Liver (tissue), 9 donors: ENCODE measurements around the gene EIF3L. TPM values are rescaled to one million over a fixed set of nuclear protein-coding genes. Genes with fewer than 3 reads are reported as not detected.

Source experiments
- DNase-seq: peaks from one replicate; pipeline ENCODE4 v3.0.0-alpha.2; 2017; ENCODE audit warnings: low spot score
- H3K27ac ChIP-seq, 2 donors: one replicate each; pipeline ENCODE4 v1.7.0; 2013; ENCODE audit warnings: inconsistent platforms in 2 of 2, low read length in 2 of 2, control low read depth in 1 of 2, low read depth in 1 of 2, mild to moderate bottlenecking in 1 of 2
- H3K27me3 ChIP-seq, 4 donors: one replicate each; pipeline versions ENCODE4 v1.6.1 to v1.7.0; 2013; ENCODE audit warnings: low read length in 3 of 4, inconsistent platforms in 1 of 4, mild to moderate bottlenecking in 1 of 4, moderate library complexity in 1 of 4; ENCODE audit not compliant: control insufficient read depth in 4 of 4, insufficient read depth in 4 of 4
- H3K36me3 ChIP-seq, 4 donors: one replicate each; pipeline versions ENCODE4 v1.6.1 to v1.7.0; 2013; ENCODE audit warnings: low read length in 3 of 4, mild to moderate bottlenecking in 3 of 4, low read depth in 1 of 4, moderate library complexity in 1 of 4; ENCODE audit not compliant: control insufficient read depth in 4 of 4, insufficient read depth in 3 of 4
- H3K4me1 ChIP-seq, 4 donors: one replicate each; pipeline versions ENCODE4 v1.6.1 to v1.7.0; 2013; ENCODE audit warnings: low read length in 3 of 4, mild to moderate bottlenecking in 3 of 4, moderate library complexity in 1 of 4; ENCODE audit not compliant: control insufficient read depth in 4 of 4, insufficient read depth in 4 of 4
- H3K4me3 ChIP-seq, 3 donors: one replicate each; pipeline versions ENCODE4 v1.6.1 to v1.7.0; 2013; ENCODE audit warnings: low read length in 3 of 3, control low read depth in 1 of 3, low read depth in 1 of 3, mild to moderate bottlenecking in 1 of 3
- H3K9ac ChIP-seq, 2 donors: one replicate each; pipeline ENCODE4 v1.7.0; 2013; ENCODE audit warnings: low read length in 2 of 2, mild to moderate bottlenecking in 2 of 2, moderate library complexity in 2 of 2, control low read depth in 1 of 2, low read depth in 1 of 2
- H3K9me3 ChIP-seq, 4 donors: one replicate each; pipeline versions ENCODE4 v1.6.1 to v1.7.0; 2013; ENCODE audit warnings: low read length in 3 of 4; ENCODE audit not compliant: control insufficient read depth in 4 of 4
- EGR1 ChIP-seq, 2 donors: IDR thresholded peaks; 2 replicates each; pipeline ENCODE4 v1.6.1; 2016 to 2018; ENCODE audit warnings: antibody characterized with exemption in 2 of 2, low read depth in 2 of 2
- FOXA1 ChIP-seq: IDR thresholded peaks from 2 replicates; pipeline ENCODE4 v1.6.1; 2016; ENCODE audit warnings: antibody characterized with exemption
- FOXA2 ChIP-seq: IDR thresholded peaks from 2 replicates; pipeline ENCODE4 v1.6.1; 2016; ENCODE audit warnings: antibody characterized with exemption
- GABPA ChIP-seq, 2 donors: IDR thresholded peaks in 1 of 2; conservative IDR thresholded peaks in 1 of 2; 2 replicates each; pipeline ENCODE4 v1.6.1; 2016; ENCODE audit warnings: antibody characterized with exemption in 2 of 2, mild to moderate bottlenecking in 1 of 2, moderate library complexity in 1 of 2
- HNF4A ChIP-seq, 2 donors: conservative IDR thresholded peaks; 2 replicates each; pipeline ENCODE4 v1.6.1; 2016; ENCODE audit warnings: antibody characterized with exemption in 2 of 2, mild to moderate bottlenecking in 2 of 2
- HNF4G ChIP-seq: IDR thresholded peaks from 2 replicates; pipeline ENCODE4 v1.6.1; 2016; ENCODE audit warnings: antibody characterized with exemption
- JUND ChIP-seq, 2 donors: IDR thresholded peaks; 2 replicates each; pipeline ENCODE4 v1.6.1; 2016; ENCODE audit warnings: antibody characterized with exemption in 2 of 2
- MAX ChIP-seq: IDR thresholded peaks from 2 replicates; pipeline ENCODE4 v1.6.1; 2016; ENCODE audit warnings: antibody characterized with exemption
- NR2F2 ChIP-seq: IDR thresholded peaks from 2 replicates; pipeline ENCODE4 v1.6.1; 2016; ENCODE audit warnings: antibody characterized with exemption
- RAD21 ChIP-seq, 2 donors: IDR thresholded peaks; 2 replicates each; pipeline ENCODE4 v1.6.1; 2016; ENCODE audit warnings: antibody characterized with exemption in 2 of 2, mild to moderate bottlenecking in 2 of 2
- REST ChIP-seq: IDR thresholded peaks from 2 replicates; pipeline ENCODE4 v1.6.1; 2016; ENCODE audit warnings: antibody characterized with exemption, mild to moderate bottlenecking
- RXRA ChIP-seq, 2 donors: IDR thresholded peaks; 2 replicates each; pipeline ENCODE4 v1.6.1; 2017 to 2018; ENCODE audit warnings: antibody characterized with exemption in 2 of 2, mild to moderate bottlenecking in 1 of 2
- SP1 ChIP-seq: IDR thresholded peaks from 2 replicates; pipeline ENCODE4 v1.6.1; 2018; ENCODE audit warnings: antibody characterized with exemption, mild to moderate bottlenecking
- TAF1 ChIP-seq: conservative IDR thresholded peaks from 2 replicates; pipeline ENCODE4 v1.6.1; 2016; ENCODE audit warnings: antibody characterized with exemption, mild to moderate bottlenecking
- YY1 ChIP-seq: IDR thresholded peaks from 2 replicates; pipeline ENCODE4 v1.6.1; 2016; ENCODE audit warnings: antibody characterized with exemption, mild to moderate bottlenecking
- WGBS: extraction: QIAGEN DNeasy Blood & Tissue Kit; methylation state at CpG from one replicate; pipeline ENCODE4 v1.1.7; 2013; 5-methylcytosine and 5-hydroxymethylcytosine counted together
- polyA plus RNA-seq, 2 donors: library from polyadenylated mRNA; stranded (reverse) in 1 of 2; unstranded in 1 of 2; fragments of 200-250 nt in 1 of 2; fragments of >200 nt in 1 of 2; fragmentation: Nextera tagmentation in 1 of 2; extraction: Ambion mirVana in 1 of 2; gene quantifications; one replicate each; pipeline versions ENCODE4 v1.2.1 to v1.2.3, GENCODE V29; 2013 to 2015
- total RNA-seq, 2 donors: library from RNA; depleted of rRNA; stranded (reverse); fragments of >200 nt; gene quantifications; one replicate each; pipeline ENCODE4 v1.2.3, GENCODE V29; 2014
- TF ChIP-seq, protein P1 (sequence below): fragments of 150-350 bp; IDR thresholded peaks from 2 replicates; pipeline ENCODE4 v1.5.1; 2017; ENCODE audit warnings: improper control_type of control experiment, low read depth, low read length; ENCODE audit not compliant: missing input control
- TF ChIP-seq, protein P2 (sequence below): IDR thresholded peaks from 2 replicates; pipeline ENCODE4 v1.6.1; 2016; ENCODE audit warnings: antibody characterized with exemption
- TF ChIP-seq, protein P3 (sequence below): IDR thresholded peaks from 2 replicates; pipeline ENCODE4 v1.6.1; 2016; ENCODE audit warnings: antibody characterized with exemption
- donor health status: healthy.
- donor health status: healthy.
- donor health status: healthy.
- donor health status: healthy.
- donor health status: healthy.

EIF3L gene
- total and polyA plus RNA-seq, 4 donors = 103 to 217 (median 111) TPM

- TF ChIP-seq HNF4G (no peak), EGR1 (IDR thresholded peaks at IDR 0.05; ENCODE audit: low read depth in 2 of 2) (no peak), JUND (IDR thresholded peaks at IDR 0.05) (no peak), FOXA1 (no peak)
- TF ChIP-seq, protein P1, sequence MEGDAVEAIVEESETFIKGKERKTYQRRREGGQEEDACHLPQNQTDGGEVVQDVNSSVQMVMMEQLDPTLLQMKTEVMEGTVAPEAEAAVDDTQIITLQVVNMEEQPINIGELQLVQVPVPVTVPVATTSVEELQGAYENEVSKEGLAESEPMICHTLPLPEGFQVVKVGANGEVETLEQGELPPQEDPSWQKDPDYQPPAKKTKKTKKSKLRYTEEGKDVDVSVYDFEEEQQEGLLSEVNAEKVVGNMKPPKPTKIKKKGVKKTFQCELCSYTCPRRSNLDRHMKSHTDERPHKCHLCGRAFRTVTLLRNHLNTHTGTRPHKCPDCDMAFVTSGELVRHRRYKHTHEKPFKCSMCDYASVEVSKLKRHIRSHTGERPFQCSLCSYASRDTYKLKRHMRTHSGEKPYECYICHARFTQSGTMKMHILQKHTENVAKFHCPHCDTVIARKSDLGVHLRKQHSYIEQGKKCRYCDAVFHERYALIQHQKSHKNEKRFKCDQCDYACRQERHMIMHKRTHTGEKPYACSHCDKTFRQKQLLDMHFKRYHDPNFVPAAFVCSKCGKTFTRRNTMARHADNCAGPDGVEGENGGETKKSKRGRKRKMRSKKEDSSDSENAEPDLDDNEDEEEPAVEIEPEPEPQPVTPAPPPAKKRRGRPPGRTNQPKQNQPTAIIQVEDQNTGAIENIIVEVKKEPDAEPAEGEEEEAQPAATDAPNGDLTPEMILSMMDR = no peak
Observed at GRCh38 chr22:37922191-37922590, 73.0 kb downstream of the EIF3L start (continued).

DNA sequence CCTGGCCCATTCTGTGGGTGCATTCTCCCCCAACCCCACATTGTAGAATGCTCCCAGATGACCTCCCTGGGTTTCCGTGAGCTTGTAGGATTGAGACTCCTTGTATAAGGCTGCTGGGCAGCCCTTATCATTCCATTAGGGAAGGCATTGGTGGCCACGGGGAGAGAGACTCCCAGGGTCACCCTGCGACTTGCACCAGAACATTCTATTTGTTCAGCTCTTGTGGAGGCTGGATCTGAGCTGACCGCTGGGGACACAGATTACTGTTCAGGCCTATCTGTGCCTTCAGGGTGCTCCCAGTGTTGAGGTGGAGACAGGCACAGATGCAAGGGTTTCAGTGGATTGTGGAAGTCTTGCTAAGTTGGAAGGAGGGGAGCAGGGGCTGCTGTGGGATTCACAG is 74.7 kb downstream of the EIF3L start:
- H3K4me1 ChIP-seq = peaks cover 0 to under 1% (median 0%) of the 10 kb centered on the region in 4 donors

More for the DNA sequence above, 74.7 kb downstream of the EIF3L start:
- no peak for DNase-seq
- TF ChIP-seq RAD21 (IDR thresholded peaks at IDR 0.05) (no peak), GABPA (IDR thresholded peaks at IDR 0.05 in 1 of 2, conservative IDR thresholded peaks at IDR 0.05 in 1 of 2) (no peak), SP1 (no peak), FOXA2 (no peak), TAF1 (no peak), NR2F2 (no peak), HNF4G (no peak), YY1 (no peak), REST (no peak), MAX (no peak), JUND (IDR thresholded peaks at IDR 0.05) (no peak), FOXA1 (no peak), EGR1 (IDR thresholded peaks at IDR 0.05; ENCODE audit: low read depth in 2 of 2) (no peak), HNF4A (conservative IDR thresholded peaks at IDR 0.05) (no peak), RXRA (IDR thresholded peaks at IDR 0.05) (no peak)
- TF ChIP-seq, protein P2, sequence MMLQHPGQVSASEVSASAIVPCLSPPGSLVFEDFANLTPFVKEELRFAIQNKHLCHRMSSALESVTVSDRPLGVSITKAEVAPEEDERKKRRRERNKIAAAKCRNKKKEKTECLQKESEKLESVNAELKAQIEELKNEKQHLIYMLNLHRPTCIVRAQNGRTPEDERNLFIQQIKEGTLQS = no peak
- TF ChIP-seq, protein P1 = no peak
- TF ChIP-seq, protein P3, sequence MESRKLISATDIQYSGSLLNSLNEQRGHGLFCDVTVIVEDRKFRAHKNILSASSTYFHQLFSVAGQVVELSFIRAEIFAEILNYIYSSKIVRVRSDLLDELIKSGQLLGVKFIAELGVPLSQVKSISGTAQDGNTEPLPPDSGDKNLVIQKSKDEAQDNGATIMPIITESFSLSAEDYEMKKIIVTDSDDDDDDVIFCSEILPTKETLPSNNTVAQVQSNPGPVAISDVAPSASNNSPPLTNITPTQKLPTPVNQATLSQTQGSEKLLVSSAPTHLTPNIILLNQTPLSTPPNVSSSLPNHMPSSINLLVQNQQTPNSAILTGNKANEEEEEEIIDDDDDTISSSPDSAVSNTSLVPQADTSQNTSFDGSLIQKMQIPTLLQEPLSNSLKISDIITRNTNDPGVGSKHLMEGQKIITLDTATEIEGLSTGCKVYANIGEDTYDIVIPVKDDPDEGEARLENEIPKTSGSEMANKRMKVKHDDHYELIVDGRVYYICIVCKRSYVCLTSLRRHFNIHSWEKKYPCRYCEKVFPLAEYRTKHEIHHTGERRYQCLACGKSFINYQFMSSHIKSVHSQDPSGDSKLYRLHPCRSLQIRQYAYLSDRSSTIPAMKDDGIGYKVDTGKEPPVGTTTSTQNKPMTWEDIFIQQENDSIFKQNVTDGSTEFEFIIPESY = no peak
- 97% methylated on average over 4 of the region's 4 CpGs for WGBS
- Histone ChIP-seq H3K27ac (no peak overlapping the region), H3K4me3 (no peak overlapping the region), H3K9me3 (no peaks in the 10 kb centered on the region), H3K36me3 (peaks cover 10 to 37% (median 14%) of the 10 kb centered on the region in 4 donors), H3K9ac (no peak overlapping the region), H3K27me3 (no peaks in the 10 kb centered on the region)
